HG02973 (cell line): ENCODE data around the gene CHRNA3.

Experiments
- ATAC-seq: cut with Tn5 transposase; IDR thresholded peaks from one replicate; pipeline ENCODE4 v1.9.1; 2021; ENCODE audit warnings: moderate library complexity; ENCODE audit not compliant: unreplicated experiment

The CHRNA3 gene

GRCh38 chr15:78636378-78636859 is 15.6 kb upstream of the CHRNA3 start:
- ATAC-seq, result no peak

GRCh38 chr15:78635346-78635745 is 14.6 kb upstream of the CHRNA3 start:
- ATAC-seq, result no peak

GRCh38 chr15:78634210-78635145 is 13.7 kb upstream of the CHRNA3 start:
- ATAC-seq, result no peak

- ATAC-seq, result no peak
These were observed 12.6 kb upstream of the CHRNA3 start for GRCh38 chr15:78633348-78633747.

GRCh38 chr15:78630886-78631633 is 10.3 kb upstream of the CHRNA3 start:
- ATAC-seq, result no peak

GRCh38 chr15:78629716-78630065 is 8.9 kb upstream of the CHRNA3 start:
- no peak for ATAC-seq

- ATAC-seq, result no peak
These were observed 8.4 kb upstream of the CHRNA3 start for GRCh38 chr15:78629031-78629715.

GRCh38 chr15:78628227-78628626 is 7.4 kb upstream of the CHRNA3 start:
- no peak for ATAC-seq

GRCh38 chr15:78627348-78627747 is 6.6 kb upstream of the CHRNA3 start:
- ATAC-seq, result no peak

- no peak for ATAC-seq
These were observed 5.7 kb upstream of the CHRNA3 start for GRCh38 chr15:78626381-78626995.

GRCh38 chr15:78625606-78626280 is 4.9 kb upstream of the CHRNA3 start:
- no peak for ATAC-seq

- no peak for ATAC-seq
These were observed 4.1 kb upstream of the CHRNA3 start for GRCh38 chr15:78624651-78625590.

GRCh38 chr15:78623786-78624497 is 3.1 kb upstream of the CHRNA3 start:
- no peak for ATAC-seq

GRCh38 chr15:78621810-78622402 is 1.1 kb upstream of the CHRNA3 start:
- ATAC-seq, result no peak

- no peak for ATAC-seq
These were observed 722 bp downstream of the CHRNA3 start for GRCh38 chr15:78620021-78620526.

- no peak for ATAC-seq
These were observed 1.5 kb downstream of the CHRNA3 start for GRCh38 chr15:78619022-78619950.

GRCh38 chr15:78618490-78618934 is 2.3 kb downstream of the CHRNA3 start:
- no peak for ATAC-seq
